ENCODE data around the gene TMEM72.

DNA sequence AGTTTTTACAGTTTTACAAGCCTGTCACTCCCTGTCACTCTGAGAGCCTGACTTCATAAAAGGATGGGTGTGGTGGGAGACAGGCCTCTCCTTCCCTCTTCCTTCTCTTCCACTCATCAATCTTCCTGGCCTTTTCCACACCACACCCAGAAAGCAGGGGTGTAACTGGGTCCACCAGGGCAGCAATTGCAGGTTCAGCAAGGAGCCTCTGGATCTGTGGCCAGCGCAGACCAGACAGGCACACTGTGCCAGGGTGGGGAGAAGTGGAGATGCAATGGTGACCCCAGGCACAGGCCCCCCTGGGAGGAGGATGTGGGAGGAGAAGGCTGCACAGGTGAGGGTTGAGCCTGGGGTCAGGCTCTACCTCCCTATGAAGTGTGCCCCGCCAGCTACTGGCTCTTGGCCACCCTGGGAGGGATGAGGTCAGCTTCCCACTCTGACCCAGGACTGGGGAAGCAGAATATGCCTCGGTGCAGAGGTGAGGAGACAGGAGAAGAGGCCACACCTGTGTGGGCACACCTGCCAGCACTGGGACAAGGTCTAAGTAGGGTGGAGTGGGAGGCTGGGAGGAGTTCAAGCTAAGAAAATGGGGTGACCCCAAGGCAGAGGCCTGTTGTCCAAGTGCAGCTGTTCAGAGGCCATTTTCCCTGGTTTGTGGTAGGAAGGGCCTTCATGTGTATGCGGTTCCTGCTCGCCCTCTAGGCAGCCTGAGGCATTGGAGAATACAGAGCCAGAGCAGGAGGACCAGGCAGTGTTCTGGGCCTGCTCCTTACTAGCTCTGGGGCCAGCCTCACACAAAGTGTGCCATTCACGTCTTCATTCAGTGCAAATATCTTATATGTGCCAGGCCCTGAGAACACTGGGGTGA lies 20.2 kb upstream of the TMEM72 start:
- no peak for TF ChIP-seq RARB (CRISPR knock-in tag; IDR thresholded peaks at IDR 0.05)
- TF ChIP-seq BACH2 (CRISPR knock-in tag; IDR thresholded peaks at IDR 0.05; ENCODE audit: borderline replicate concordance): no peak
- TF ChIP-seq PPARA (CRISPR knock-in tag; IDR thresholded peaks at IDR 0.05; ENCODE audit: borderline replicate concordance): no peak
- TF ChIP-seq ZFP30 (CRISPR knock-in tag; IDR thresholded peaks at IDR 0.05): no peak
- TF ChIP-seq ZNF70 (CRISPR knock-in tag; IDR thresholded peaks at IDR 0.05): no peak
- TF ChIP-seq ESRRG (CRISPR knock-in tag; IDR thresholded peaks at IDR 0.05): no peak
- TF ChIP-seq, protein P1, sequence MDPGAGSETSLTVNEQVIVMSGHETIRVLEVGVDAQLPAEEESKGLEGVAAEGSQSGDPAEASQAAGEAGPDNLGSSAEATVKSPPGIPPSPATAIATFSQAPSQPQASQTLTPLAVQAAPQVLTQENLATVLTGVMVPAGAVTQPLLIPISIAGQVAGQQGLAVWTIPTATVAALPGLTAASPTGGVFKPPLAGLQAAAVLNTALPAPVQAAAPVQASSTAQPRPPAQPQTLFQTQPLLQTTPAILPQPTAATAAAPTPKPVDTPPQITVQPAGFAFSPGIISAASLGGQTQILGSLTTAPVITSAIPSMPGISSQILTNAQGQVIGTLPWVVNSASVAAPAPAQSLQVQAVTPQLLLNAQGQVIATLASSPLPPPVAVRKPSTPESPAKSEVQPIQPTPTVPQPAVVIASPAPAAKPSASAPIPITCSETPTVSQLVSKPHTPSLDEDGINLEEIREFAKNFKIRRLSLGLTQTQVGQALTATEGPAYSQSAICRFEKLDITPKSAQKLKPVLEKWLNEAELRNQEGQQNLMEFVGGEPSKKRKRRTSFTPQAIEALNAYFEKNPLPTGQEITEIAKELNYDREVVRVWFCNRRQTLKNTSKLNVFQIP (CRISPR knock-in tag; IDR thresholded peaks at IDR 0.05; ENCODE audit: borderline replicate concordance, low read depth): no peak
- TF ChIP-seq ISL1 (CRISPR knock-in tag; IDR thresholded peaks at IDR 0.05): no peak
- TF ChIP-seq CSDC2 (CRISPR knock-in tag; IDR thresholded peaks at IDR 0.05): no peak
- no peak for TF ChIP-seq TOX (CRISPR knock-in tag; IDR thresholded peaks at IDR 0.05; ENCODE audit: borderline replicate concordance)

All from SK-N-SH treated with all-trans-retinoic acid at 6 μM for 48 hours (cell line).